ENCODE results near the gene PRR33.

Gene PRR33

GRCh38 chr11:1863352-1864216, 28.1 kb downstream of the PRR33 start:
- peak; percentile 83 for DNase-seq (ENCODE audit: low read depth, low spot score)

- no peak for DNase-seq (ENCODE audit: low read depth, low spot score)
These were observed 28.9 kb downstream of the PRR33 start for GRCh38 chr11:1862588-1863351.

- DNase-seq (ENCODE audit: low read depth, low spot score), result no peak
These were observed 30.0 kb downstream of the PRR33 start for GRCh38 chr11:1861435-1862411.

GRCh38 chr11:1860108-1860507, 31.6 kb downstream of the PRR33 start:
- no peak for DNase-seq (ENCODE audit: low read depth, low spot score)

GRCh38 chr11:1859004-1859403, 32.7 kb downstream of the PRR33 start:
- no peak for DNase-seq (ENCODE audit: low read depth, low spot score)

GRCh38 chr11:1858576-1858975, 33.1 kb downstream of the PRR33 start:
- no peak for DNase-seq (ENCODE audit: low read depth, low spot score)

- no peak for DNase-seq (ENCODE audit: low read depth, low spot score)
These were observed 33.5 kb downstream of the PRR33 start for GRCh38 chr11:1858154-1858553.

- DNase-seq (ENCODE audit: low read depth, low spot score), result no peak
These were observed 34.6 kb downstream of the PRR33 start for GRCh38 chr11:1857064-1857463.

GRCh38 chr11:1856306-1857005, 35.2 kb downstream of the PRR33 start:
- DNase-seq (ENCODE audit: low read depth, low spot score), result no peak

GRCh38 chr11:1855886-1856265, 35.8 kb downstream of the PRR33 start:
- DNase-seq (ENCODE audit: low read depth, low spot score), result no peak

- no peak for DNase-seq (ENCODE audit: low read depth, low spot score)
These were observed 36.5 kb downstream of the PRR33 start for GRCh38 chr11:1854949-1855885.

GRCh38 chr11:1854132-1854948, 37.4 kb downstream of the PRR33 start:
- DNase-seq (ENCODE audit: low read depth, low spot score), result no peak

- no peak for DNase-seq (ENCODE audit: low read depth, low spot score)
These were observed 38.1 kb downstream of the PRR33 start for GRCh38 chr11:1853376-1854131.

- no peak for DNase-seq (ENCODE audit: low read depth, low spot score)
These were observed 38.8 kb downstream of the PRR33 start, which contains the start of gene LSP1 for GRCh38 chr11:1852877-1853276. TSS of gene LSP1 (plus strand) at chr11:1853084. CDS start at chr11:1853145, 61 bp downstream.

GRCh38 chr11:1852271-1852876, 39.3 kb downstream of the PRR33 start:
- no peak for DNase-seq (ENCODE audit: low read depth, low spot score)

- DNase-seq (ENCODE audit: low read depth, low spot score), result no peak
These were observed 40.1 kb downstream of the PRR33 start for GRCh38 chr11:1851468-1852180.
